Endothelial cell of hepatic sinusoid (primary cell): Measurements from ENCODE around the gene ATAD3C.
"Not testable (repeated sequence)": the region's sequence is repeated elsewhere in the genome, so short reads cannot be mapped to it uniquely, and the experiment has no call there.

Source experiments
- in situ Hi-C: cut with HindIII; loops from 2 replicates; pipeline ENCODE4 v1.10.0; 2017; ENCODE audit warnings: low sequenced_read_pairs

ATAD3C gene

DNA sequence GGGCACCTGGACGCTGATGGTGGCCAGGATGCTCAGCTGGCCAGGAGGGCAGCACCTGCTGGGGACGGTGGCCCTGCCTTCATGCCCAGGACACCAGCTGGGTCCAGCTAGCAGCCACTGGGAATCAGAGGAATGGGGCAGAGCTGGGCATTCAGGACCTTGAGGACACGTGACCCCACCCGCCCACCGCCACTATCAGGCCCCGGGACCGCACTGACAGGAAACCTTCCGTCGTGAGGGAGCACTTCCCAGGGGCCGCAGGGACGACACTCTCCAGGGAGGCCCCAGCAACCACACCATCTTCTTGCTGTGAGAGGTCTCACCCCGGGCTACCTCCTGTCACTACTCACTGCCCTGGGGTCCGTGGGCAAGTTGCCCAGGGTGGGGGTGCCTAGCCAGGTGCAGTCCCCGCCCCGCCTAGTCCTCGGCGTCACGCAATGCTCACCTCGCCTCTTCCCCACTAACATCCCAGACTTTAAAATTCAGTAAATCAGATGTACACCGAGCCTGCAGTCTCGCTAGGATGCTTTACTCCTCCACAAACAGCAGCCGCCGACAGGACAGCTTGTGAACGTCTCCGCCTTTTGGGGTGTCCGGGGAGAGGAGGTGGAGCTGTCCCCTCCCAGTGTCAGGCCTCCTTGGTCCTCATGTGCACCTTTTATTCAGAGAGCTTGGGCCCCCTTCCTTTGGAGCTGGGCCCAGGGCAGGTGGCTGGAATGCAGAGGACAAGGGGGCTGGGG lies 9.1 kb upstream of the ATAD3C start:
- in situ Hi-C loops, result no loop called here

DNA sequence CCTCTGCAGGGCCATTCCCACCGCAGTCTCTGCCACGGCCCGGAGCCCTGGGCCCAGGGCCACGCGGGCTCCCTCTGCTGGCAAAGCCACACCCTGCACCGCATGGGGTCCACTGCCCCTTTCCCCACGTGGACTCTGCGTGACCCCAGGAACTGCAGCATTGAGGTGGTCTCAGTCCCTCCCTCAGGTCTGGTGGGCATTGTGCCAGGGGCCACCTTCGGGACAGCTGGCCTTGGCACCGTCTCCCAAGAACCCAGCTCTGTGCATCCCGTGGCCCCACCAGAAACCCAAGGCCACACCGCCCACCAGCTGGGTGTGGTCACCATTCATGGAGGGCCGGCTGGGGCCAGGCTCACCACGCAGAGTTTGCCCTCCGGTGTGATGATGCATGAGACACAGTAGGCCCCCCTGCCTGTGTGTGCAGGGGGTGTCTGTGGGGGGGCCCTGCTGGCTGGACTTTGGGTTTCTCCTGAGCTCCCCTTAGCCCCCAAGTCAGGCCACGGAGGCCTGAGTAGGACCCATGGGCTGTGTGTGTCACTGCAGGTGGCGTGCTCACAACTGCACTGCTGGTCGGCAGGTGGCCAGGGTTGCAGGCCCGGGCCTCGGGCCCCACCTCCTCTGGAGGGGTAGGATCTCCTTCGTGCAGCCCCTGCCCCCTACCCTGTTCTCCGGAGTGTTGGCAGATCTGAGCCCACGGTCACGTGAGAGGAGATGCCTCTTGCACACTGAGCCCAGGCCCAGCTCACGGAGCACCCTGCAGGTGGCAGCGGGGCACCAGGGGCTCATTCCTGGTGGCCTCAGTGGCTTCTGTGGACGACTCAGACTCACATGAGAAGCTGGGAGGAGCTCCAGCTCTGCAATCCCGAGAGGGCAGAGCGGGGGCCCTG lies 8.2 kb upstream of the ATAD3C start:
- in situ Hi-C loops, result no loop called here

DNA sequence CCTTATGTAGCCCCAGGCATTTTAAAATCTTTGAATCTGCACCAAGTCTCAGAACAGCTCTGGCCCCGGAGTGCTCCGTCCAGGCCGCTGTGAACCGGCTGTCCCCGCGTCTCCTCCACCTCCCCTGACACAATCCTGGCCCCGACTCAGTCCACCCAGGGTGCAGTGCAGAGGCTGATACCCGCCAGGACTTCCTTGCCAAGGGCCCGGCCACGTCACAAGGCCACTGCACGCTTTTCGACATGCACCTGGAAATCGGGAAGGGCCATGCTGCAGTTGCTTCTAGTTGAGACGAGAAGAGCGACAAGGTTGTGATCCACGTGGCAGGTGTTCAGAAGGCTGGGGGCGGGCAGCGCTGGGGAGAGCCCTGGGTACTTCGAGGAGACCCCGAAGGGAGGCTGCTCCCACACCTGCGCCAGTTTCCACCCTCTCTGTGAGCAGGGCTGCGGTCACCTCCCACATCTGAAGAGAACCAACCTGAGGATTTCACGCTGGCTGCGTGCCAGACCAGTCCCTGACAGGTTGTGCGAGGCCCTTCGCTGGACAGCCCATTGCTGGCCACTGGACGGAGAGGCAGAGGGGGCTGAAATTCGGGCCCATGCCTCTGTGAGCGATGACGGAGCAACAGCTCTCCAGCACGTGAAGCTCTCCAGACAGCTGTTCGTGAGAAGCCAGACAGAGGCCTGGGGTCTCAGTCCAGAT lies 7.3 kb upstream of the ATAD3C start:
- in situ Hi-C loops, result no loop called here

DNA sequence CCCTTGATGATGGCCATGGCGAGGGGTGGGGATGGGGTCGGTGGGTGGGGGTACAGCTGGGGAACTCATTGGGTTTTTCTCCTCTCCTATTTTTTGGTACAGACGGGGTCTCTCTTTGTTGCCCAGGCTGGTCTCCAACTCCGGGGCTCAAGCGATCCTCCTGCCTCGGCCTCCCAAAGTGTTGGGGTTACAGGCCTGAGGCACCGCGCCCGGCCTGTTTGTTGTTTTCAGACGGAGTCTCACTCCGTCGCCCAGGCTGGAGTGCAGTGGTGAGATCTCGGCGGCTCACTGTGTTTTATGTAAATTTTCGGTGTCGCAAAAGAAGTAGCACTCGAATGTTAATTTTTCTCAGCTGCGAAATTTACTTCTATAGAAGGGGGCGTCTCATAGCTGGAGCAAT lies 2.9 kb upstream of the ATAD3C start:
- in situ Hi-C loops, result not testable (repeated sequence)

DNA sequence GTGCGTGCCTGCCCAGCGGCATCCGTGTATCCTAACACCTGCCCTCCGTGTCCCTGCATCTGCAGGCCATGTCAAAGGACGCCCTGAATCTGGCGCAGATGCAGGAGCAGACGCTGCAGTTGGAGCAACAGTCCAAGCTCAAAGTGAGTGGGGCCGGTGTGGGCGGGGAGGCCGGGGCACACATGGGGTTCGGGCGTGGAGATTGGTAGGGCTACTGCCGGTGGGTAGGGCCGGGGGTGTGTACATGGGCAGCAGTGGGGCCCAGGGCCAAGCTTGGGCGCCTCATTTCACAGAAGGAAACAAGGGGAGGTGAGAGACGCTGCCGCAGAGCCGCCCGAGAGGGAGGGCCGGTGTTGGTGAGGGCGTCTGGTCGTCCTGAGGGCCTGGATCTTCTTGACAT lies 1.1 kb downstream of the ATAD3C start:
- in situ Hi-C loops, result loop anchor here (5.0 kb wide), 1 partner anchor 78 kb away; no protein-coding TSS in a partner anchor

DNA sequence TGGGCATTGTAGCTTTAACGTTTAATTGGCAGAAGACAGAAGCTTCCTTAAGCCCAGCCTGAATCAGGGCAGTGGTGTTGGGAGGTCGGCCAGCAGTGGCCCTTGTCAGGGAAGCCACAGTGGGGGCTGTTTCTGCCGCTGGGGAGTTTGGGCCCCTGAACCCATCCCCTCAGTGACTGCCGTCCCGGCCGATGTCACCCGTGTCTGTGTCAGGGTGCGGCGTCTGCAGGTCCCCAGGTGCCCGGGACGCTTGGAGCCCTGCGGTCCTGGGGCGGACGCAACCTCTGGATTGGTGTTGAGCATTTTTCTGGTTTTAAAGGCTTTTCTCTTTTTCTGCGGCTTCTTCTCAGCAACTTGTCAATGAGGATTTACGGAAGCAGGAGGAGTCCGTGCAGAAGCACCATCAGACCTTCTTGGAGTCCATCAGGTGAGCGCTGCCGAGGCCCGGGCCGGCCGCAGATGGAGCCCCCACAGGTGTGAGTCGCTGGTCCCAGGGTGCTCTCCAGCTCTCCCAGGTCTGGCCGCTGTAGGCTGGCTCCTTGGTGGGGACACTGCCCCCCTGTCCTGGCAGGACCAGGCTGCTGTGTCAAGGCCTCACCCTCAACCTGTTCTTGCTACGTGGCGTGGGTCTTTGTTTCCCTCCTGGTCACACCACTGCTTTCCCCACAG lies 2.3 kb downstream of the ATAD3C start:
- in situ Hi-C loops, result loop anchor here (5.0 kb wide), 1 partner anchor 80 kb away; no protein-coding TSS in a partner anchor

DNA sequence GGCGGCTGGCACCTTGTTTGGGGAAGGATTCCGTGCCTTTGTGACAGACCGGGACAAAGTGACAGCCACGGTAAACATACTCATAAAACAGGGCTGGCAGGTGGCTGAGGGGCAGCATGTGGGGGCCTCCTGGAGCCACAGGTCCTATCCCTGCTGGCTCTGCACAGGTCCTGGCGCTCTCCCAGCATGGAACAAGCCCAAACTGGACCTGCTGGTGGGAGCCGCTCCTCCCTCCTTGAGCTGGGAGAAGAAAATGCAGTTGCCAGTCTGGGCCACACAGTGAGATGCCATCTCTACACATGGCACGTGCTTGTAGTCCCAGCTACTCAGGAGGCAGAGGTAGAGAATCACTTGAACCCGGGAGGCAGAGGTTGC lies 2.9 kb downstream of the ATAD3C start:
- in situ Hi-C loops, result loop anchor here (5.0 kb wide), 1 partner anchor 80 kb away; no protein-coding TSS in a partner anchor

DNA sequence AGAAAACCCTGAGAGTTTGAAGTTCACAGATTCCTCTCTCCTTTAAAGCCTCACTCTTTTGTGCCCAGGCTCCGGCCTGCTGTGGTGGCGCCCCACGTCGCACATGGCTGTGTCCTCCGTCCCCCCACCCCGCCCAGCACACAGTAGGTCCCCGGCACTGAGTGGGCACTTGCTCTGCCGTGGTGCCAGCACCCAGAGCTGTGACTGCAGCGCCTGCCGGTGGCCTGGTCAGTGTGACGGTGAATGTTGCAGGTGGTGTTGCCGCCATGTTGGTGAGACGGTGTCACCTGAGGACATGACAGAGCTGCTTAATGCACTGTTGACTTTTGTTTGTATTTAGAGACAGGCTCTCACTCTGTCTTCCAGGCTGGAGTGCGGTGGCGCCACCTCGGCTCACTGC lies 3.4 kb downstream of the ATAD3C start:
- in situ Hi-C loops, result loop anchor here (5.0 kb wide), 1 partner anchor 81 kb away; no protein-coding TSS in a partner anchor

DNA sequence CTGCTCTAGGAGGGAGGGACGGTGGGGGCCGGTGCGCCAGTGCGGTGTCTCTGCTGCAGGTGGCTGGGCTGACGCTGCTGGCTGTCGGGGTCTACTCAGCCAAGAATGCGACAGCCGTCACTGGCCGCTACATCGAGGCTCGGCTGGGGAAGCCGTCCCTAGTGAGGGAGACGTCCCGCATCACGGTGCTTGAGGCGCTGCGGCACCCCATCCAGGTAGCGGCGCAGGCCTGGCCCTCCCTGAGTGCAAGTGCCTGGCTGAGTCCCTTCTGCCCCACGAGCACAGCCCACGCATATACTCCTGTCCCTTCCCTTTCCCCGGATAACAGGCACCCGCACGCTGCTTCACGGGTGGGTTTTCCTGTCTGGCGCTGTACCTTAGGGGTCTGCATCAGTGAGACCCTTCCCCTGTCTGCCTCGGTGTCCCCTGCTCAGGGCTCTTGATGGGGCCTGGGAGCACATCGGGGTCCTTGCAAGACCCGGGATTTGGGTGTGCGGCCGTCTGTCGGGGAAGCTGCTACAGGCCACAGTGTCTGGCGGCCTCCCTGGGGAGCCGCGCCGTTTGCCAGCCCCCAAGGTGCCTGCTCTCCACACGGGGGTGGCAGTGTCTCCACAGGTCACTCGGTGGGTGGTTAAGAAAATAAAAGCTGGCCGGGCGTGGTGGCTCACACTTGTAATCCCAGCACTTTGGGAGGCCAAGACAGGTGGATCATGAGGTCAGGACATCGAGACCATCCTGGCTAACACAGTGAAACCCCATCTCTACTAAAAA lies 5.0 kb downstream of the ATAD3C start:
- in situ Hi-C loops, result loop anchor here (5.0 kb wide), 1 partner anchor 82 kb away; no protein-coding TSS in a partner anchor

DNA sequence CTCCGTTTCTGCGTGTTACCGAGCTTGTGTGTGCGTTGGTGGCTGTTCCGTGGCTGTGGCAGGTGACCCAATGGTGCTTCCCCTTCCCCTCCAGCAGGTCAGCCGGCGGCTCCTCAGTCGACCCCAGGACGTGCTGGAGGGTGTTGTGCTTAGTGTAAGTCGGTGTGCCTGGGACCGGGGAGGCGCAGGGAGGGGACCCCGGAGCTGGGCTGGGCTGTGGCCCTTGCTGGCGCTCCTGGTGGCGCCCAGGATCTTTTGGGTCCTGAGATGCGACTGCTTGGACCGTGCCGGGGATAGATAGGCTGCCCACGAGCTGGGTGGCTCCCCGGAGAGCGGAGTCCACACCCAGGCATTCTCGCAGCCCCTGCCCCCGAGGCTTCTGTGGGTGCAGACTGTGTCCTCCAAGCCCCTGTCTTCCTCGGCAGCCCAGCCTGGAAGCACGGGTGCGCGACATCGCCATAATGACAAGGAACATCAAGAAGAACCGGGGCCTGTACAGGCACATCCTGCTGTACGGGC lies 5.9 kb downstream of the ATAD3C start:
- in situ Hi-C loops, result no loop called here

DNA sequence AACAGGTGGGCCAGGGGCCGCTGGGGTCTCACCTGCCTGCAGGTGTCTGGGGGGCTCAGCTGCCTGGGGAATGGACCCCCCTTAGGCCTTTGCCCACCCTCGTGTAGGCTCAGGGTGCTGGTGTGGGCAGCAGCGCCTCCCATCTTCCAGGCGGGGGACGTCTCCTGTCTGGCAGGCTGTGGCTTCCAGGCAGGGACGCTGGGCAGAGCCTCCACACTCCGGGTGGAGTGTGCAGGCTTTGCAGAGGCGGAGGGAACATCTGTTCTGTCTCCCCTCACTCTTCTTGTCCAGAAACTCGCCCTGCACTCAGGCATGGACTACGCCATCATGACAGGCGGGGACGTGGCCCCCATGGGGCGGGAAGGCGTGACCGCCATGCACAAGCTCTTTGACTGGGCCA lies 6.4 kb downstream of the ATAD3C start:
- in situ Hi-C loops, result not testable (repeated sequence)

DNA sequence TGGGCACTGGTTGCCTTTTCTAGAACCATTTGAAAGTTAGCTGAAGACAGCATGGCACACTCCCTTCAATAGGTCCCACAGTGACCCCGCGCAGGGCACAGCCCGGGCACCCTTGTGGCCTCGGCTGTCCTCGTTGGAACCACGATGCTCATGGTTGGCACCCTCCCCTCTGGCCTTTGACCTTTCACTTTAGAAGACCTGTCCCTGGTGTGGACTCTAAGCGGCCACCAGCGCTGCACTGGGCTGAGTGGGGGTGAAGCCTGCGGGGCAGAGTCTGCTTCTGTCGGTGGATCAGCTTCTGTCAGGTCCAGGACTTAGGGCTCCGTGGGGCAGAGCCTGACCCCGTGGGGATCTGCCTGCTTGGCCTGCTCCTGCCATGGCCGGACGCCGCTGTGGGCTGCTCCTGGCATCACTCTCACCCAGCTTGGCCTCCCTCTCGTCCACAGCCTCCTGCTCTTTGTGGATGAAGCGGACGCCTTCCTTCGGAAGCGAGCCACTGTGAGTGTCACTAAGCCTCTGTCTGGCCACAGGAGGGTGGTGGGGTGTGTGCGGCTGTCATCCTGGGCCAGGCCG lies 7.3 kb downstream of the ATAD3C start:
- in situ Hi-C loops, result not testable (repeated sequence)

DNA sequence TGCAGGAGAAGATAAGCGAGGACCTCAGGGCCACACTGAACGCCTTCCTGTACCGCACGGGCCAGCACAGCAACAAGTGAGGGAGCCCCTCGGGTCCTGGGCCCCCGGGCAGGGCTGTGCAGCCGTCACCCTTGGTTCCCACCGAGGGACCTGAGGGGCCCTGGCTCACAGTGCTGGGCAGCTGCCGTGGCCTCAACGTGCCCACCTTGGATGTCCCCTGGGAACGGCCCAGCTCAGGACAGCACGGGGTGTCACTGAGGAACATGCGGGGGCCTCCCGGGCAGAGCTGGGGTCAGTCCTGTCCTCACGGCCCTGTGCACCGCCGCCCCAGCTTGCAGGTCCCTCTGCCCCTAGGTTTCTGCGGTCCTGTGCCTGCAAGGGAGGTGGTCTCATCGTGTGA lies 9.7 kb downstream of the ATAD3C start:
- in situ Hi-C loops, result not testable (repeated sequence)

DNA sequence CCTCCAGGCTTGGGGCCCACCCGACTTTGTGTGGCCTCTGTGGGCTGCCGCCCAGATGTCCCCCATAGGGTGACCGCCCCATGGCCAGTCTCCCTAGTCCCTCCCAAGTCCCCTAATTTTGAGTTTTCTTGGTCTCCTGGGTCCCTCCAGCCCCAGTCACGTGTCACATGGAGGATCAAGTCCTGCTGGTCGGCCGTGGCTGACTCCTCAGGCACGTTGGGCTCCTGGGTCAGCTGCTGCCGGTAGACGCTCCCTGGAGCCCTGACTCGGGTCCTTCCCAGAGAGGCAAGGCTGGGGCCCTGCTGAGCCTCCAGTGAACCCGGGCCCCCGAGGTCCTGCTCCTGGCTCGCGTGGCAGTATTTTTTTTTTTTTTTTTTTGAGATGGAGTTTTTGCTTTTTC lies 10.2 kb downstream of the ATAD3C start:
- in situ Hi-C loops, result not testable (repeated sequence)

DNA sequence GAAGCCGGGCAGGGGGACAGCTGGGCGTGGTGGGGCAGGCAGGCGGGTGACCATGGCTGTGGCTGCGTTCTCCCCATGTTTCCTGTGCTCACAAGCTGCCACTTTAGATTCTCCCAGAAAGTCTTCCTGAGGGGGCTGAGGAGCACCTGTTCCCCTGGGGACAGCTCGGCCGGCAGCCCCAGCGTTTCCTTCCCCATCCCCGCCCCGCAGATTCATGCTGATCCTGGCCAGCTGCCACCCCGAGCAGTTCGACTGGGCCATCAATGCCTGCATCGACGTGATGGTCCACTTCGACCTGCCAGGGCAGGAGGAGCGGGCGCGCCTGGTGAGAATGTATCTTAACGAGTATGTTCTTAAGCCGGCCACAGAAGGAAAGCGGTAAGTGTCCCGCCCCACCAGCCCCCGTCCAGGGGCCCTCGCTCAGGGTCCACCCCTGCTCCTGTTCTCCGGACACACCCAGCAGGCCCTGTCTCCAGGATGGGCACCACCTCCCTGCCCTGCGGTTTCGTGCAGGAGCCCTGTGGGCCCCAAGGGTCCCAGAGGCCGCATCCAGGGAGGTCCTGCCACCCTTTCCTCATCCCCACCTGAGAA lies 11.1 kb downstream of the ATAD3C start:
- in situ Hi-C loops, result no loop called here

DNA sequence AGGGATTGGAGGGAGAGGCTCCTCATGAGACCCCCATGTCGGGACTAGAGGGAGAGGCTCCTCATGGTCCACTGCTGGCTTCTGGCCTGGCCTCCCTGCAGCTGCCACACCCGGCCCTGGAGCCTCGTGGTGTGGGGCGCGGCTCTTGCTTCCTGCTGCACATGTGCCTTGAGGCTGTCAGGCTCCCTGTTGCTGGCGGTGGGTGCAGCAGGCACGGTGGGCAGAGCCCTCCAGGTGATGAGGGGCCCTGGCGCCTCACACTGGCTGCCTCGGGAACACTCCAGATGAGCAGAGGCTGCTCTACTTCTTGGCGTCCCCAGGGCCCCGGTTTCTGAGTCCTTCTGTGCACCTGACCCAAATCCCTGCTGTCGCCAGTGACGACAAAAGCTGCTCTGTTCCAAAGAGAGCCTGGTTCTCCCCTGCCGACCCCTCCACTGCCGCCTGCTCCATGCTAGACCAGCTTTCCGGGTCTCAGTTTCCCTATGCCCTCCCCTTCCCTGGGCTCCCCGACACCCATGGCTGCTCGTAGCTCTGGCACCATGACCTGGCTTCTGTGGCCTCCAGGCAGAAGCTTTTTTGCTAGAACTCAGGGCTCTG lies 12.3 kb downstream of the ATAD3C start:
- in situ Hi-C loops, result no loop called here

DNA sequence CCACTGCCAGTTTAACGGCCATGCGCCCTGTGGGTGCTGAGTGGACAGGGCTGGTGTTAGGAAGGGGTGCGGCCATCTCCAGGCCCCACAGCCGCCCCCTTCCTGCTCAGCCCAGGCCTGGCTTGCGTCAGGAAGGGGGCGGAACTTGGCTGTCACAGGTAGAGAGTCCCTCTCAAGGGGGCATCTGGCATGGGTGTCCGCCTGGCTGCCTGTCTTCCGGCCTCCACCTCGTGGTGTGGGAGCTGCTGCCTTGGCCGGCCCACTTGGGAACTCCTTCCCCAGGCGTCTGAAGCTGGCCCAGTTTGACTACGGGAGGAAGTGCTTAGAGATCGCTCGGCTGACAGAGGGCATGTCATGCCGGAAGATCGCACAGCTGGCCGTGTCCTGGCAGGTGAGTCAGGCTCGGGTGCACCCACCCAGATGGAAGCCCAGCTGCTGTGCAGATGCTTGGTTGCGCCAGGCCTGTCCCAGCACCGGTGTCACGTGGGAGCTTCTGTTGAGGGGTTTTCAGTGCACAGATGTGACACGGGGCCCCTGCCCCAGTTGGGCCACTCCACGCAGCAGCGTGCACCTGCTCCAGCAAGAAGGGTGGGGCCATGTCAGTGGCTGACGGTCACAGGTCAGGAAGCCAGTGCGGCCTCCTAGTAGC lies 13.0 kb downstream of the ATAD3C start:
- in situ Hi-C loops, result no loop called here

DNA sequence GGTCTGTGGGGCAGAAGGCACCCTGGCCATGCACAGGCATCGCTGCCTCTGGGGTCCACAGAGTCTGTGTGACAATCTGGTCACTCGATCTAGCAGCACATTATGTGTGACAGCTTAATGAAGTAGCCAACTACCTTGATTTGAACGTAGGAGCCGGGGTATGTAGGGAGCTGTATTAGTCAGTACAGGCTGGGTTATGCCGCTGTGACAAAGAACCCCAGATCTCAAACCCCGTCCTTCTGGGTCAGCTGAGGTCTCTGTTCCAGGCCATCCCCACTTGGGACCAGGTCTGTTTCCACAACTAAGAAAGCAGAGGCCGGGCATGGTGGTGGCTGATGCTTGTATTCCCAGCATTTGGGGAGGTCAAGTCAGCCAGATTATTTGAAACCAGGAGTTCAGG lies 13.8 kb downstream of the ATAD3C start:
- in situ Hi-C loops, result no loop called here
